Testis (tissue), 3 donors: ENCODE measurements around the gene GCC1. TPM values are rescaled to one million over a fixed set of nuclear protein-coding genes. Genes with fewer than 3 reads are reported as not detected.

Experiments used
- DNase-seq: peaks from one replicate; pipeline ENCODE4 v3.0.0-alpha.2; 2019
- H3K27ac ChIP-seq, 2 donors: fragments of 200-600 bp; sonication (generic); one replicate each; pipeline ENCODE4 v1.5.1; 2019
- H3K27me3 ChIP-seq: fragments of 200-600 bp; sonication (generic); one replicate; pipeline ENCODE4 v1.5.1; 2019
- H3K36me3 ChIP-seq: fragments of 200-600 bp; sonication (generic); one replicate; pipeline ENCODE4 v1.5.1; 2017; ENCODE audit warnings: low read depth; ENCODE audit errors: missing control alignments
- H3K4me1 ChIP-seq: fragments of 200-600 bp; sonication (generic); one replicate; pipeline ENCODE4 v1.5.1; 2019
- H3K4me3 ChIP-seq, 2 donors: fragments of 200-600 bp; sonication (generic); one replicate each; pipeline ENCODE4 v1.5.1; 2017 to 2019
- H3K9me3 ChIP-seq: fragments of 200-600 bp; sonication (generic); one replicate; pipeline ENCODE4 v1.5.1; 2017
- POLR2A ChIP-seq: fragments of 450-650 bp; IDR thresholded peaks from one replicate; pipeline ENCODE4 v1.6.1; 2017; ENCODE audit warnings: antibody characterized with exemption, mild to moderate bottlenecking, moderate library complexity
- WGBS, 2 donors: methylation state at CpG; one replicate each; pipeline ENCODE4 v1.1.5; 2018; 5-methylcytosine and 5-hydroxymethylcytosine counted together
- intact Hi-C: fragments of 100-400 bp; cut with DNase I; formaldehyde crosslinking; loops from one replicate; pipeline ENCODE4 v1.15.1; 2023; ENCODE audit warnings: low total_unique reads
- polyA plus RNA-seq: library from polyadenylated mRNA; stranded (reverse); fragments of 350-450 nt; fragmentation: Illumina TruSeq; extraction: RNeasy Lipid Tissue Mini Kit (QIAGEN cat#74804); gene quantifications from one replicate; pipeline ENCODE4 v1.2.3, GENCODE V29; 2014; ENCODE audit warnings: low read depth, low replicate concordance; ENCODE audit not compliant: insufficient read depth
- total RNA-seq, 2 donors: library from RNA; depleted of rRNA; stranded (reverse); fragments of >200 nt; gene quantifications; one replicate each; pipeline ENCODE4 v1.2.3, GENCODE V29; 2016
- TF ChIP-seq, protein P1 (sequence below), 3 experiments: fragments of 450-650 bp in 2 of 3; fragments of 200-600 bp in 1 of 3; sonication (generic) in 1 of 3; IDR thresholded peaks; one replicate each; pipeline ENCODE4 v1.5.1; 2016 to 2019; ENCODE audit warnings: antibody characterized with exemption in 3 of 3, mild to moderate bottlenecking in 2 of 3, moderate library complexity in 1 of 3

GCC1 gene
- total and polyA plus RNA-seq, 3 donors from 2014 or later: 35.6 to 39.0 (median 38.1) TPM

DNA sequence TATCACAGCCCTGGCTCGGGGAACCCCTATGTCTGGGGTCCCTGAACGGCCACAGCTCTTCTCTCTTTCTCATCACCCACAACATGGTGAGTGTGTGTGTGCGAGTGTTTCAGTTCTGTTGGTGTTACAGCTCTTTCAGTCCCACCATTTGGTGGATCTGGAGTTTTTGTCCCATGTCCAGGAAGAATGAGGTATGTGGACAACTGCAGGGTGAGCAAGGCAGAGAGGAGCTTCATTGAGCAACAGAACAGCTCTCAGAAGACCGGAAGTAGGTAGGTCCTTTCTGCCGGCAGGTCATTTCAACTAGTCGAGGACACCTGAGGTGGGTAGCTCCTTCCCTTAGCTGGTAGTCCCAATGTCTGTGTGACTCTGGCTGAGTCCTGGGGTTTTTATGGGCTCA, 23.1 kb upstream of the GCC1 start:
- DNase-seq: no peak
- H3K9me3 ChIP-seq: no peaks in the 10 kb centered on the region
- intact Hi-C loops: no loop called here
- H3K4me3 ChIP-seq: no peak overlapping the region
- no peaks in the 10 kb centered on the region for H3K4me1 ChIP-seq
- 92 to 93% methylated on average over 3 to 6 of the region's 6 CpGs for WGBS, 2 donors
- no peaks in the 10 kb centered on the region for H3K27me3 ChIP-seq
- no peak overlapping the region for H3K27ac ChIP-seq
- TF ChIP-seq POLR2A: no peak
- TF ChIP-seq, protein P1, sequence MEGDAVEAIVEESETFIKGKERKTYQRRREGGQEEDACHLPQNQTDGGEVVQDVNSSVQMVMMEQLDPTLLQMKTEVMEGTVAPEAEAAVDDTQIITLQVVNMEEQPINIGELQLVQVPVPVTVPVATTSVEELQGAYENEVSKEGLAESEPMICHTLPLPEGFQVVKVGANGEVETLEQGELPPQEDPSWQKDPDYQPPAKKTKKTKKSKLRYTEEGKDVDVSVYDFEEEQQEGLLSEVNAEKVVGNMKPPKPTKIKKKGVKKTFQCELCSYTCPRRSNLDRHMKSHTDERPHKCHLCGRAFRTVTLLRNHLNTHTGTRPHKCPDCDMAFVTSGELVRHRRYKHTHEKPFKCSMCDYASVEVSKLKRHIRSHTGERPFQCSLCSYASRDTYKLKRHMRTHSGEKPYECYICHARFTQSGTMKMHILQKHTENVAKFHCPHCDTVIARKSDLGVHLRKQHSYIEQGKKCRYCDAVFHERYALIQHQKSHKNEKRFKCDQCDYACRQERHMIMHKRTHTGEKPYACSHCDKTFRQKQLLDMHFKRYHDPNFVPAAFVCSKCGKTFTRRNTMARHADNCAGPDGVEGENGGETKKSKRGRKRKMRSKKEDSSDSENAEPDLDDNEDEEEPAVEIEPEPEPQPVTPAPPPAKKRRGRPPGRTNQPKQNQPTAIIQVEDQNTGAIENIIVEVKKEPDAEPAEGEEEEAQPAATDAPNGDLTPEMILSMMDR (IDR thresholded peaks at IDR 0.05): no peak
- no peaks in the 10 kb centered on the region for H3K36me3 ChIP-seq

GRCh38 chr7:127600885-127601284, 15.5 kb upstream of the GCC1 start:
- H3K4me3 ChIP-seq: no peak overlapping the region
- no peaks in the 10 kb centered on the region for H3K9me3 ChIP-seq
- no peak overlapping the region for H3K27ac ChIP-seq
- H3K4me1 ChIP-seq: no peaks in the 10 kb centered on the region
- no peaks in the 10 kb centered on the region for H3K27me3 ChIP-seq
- DNase-seq: no peak
- no peak for TF ChIP-seq POLR2A
- TF ChIP-seq, protein P1 (IDR thresholded peaks at IDR 0.05): no peak
- intact Hi-C loops: no loop called here
- H3K36me3 ChIP-seq: no peaks in the 10 kb centered on the region
- WGBS, 2 donors: 86 to 89% methylated on average over 3 of the region's 3 CpGs

DNA sequence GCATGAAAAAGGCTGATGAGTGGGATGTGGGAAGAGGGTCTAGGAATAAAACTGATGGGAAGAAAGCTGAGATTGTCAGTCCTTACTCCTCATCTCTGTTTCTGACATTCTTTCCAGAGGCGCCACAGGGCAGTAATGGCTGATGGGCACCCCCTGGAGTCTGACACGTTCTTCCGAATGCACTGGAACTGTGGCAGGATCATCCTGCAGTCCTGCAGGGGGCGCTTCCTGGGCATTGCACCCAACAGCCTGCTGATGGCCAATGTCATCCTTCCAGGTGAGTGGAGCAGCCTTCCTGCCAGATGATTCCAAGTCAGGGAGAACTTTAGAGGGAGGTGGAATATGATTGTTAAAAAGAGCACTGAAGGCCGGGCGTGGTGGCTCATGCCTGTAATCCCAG, 12.9 kb upstream of the GCC1 start:
- Histone ChIP-seq H3K4me1 (no peaks in the 10 kb centered on the region), H3K4me3 (no peak overlapping the region), H3K36me3 (no peaks in the 10 kb centered on the region), H3K27ac (no peak overlapping the region), H3K9me3 (no peaks in the 10 kb centered on the region), H3K27me3 (no peaks in the 10 kb centered on the region)
- intact Hi-C loops: no loop called here
- TF ChIP-seq POLR2A: no peak
- TF ChIP-seq, protein P1 (IDR thresholded peaks at IDR 0.05): no peak
- WGBS, 2 donors: 69 to 75% methylated on average over 6 of the region's 6 CpGs
- DNase-seq: no peak

GRCh38 chr7:127595737-127596136, 10.3 kb upstream of the GCC1 start:
- WGBS, 2 donors: 76 to 93% methylated on average over 5 of the region's 5 CpGs
- DNase-seq: no peak
- Histone ChIP-seq H3K27me3 (no peaks in the 10 kb centered on the region), H3K27ac (no peak overlapping the region), H3K4me3 (no peak overlapping the region), H3K36me3 (no peaks in the 10 kb centered on the region), H3K4me1 (no peaks in the 10 kb centered on the region), H3K9me3 (no peaks in the 10 kb centered on the region)
- intact Hi-C loops: no loop called here
- TF ChIP-seq, protein P1 (IDR thresholded peaks at IDR 0.05): no peak
- TF ChIP-seq POLR2A: no peak

- WGBS, 2 donors: 80 to 81% methylated on average over 1 of the region's 1 CpG
- H3K4me1 ChIP-seq: peaks cover 4% of the 10 kb centered on the region
- H3K27ac ChIP-seq: no peak overlapping the region
- intact Hi-C loops: no loop called here
- no peak overlapping the region for H3K4me3 ChIP-seq
- no peaks in the 10 kb centered on the region for H3K36me3 ChIP-seq
- TF ChIP-seq, protein P1 (IDR thresholded peaks at IDR 0.05): no peak
- TF ChIP-seq POLR2A: no peak
- no peaks in the 10 kb centered on the region for H3K27me3 ChIP-seq
- no peaks in the 10 kb centered on the region for H3K9me3 ChIP-seq
- DNase-seq: no peak
Observed at GRCh38 chr7:127594490-127594889, 9.1 kb upstream of the GCC1 start.
